PFSK-1 (cell line): ENCODE data around the gene COL4A2.

Experiments
- POLR2AphosphoS5 ChIP-seq: IDR thresholded peaks from 2 replicates; pipeline ENCODE4 v1.6.1; 2012; ENCODE audit warnings: low read depth, mild to moderate bottlenecking, control low read depth, low read length, moderate library complexity
- SIN3A ChIP-seq: IDR thresholded peaks from 2 replicates; pipeline ENCODE4 v1.6.1; 2012; ENCODE audit warnings: mild to moderate bottlenecking, low read length, moderate library complexity, borderline replicate concordance; ENCODE audit not compliant: insufficient read depth
- TAF1 ChIP-seq: IDR thresholded peaks from 2 replicates; pipeline ENCODE4 v1.6.1; 2012; ENCODE audit warnings: low read length, control low read depth, borderline replicate concordance; ENCODE audit not compliant: insufficient read depth
- TF ChIP-seq, protein P1 (sequence below), 2 experiments: IDR thresholded peaks; 2 replicates each; pipeline versions ENCODE4 v1.6.1 to v1.8.0; 2011 to 2012; ENCODE audit warnings: low read depth in 2 of 2, low read length in 2 of 2, control low read depth in 1 of 2, inconsistent platforms in 1 of 2, mild to moderate bottlenecking in 1 of 2, moderate library complexity in 1 of 2; ENCODE audit not compliant: insufficient read depth in 1 of 2

GRCh38 chr13:110523180-110523579, 216.1 kb downstream of the COL4A2 start:
- TF ChIP-seq, protein P1, sequence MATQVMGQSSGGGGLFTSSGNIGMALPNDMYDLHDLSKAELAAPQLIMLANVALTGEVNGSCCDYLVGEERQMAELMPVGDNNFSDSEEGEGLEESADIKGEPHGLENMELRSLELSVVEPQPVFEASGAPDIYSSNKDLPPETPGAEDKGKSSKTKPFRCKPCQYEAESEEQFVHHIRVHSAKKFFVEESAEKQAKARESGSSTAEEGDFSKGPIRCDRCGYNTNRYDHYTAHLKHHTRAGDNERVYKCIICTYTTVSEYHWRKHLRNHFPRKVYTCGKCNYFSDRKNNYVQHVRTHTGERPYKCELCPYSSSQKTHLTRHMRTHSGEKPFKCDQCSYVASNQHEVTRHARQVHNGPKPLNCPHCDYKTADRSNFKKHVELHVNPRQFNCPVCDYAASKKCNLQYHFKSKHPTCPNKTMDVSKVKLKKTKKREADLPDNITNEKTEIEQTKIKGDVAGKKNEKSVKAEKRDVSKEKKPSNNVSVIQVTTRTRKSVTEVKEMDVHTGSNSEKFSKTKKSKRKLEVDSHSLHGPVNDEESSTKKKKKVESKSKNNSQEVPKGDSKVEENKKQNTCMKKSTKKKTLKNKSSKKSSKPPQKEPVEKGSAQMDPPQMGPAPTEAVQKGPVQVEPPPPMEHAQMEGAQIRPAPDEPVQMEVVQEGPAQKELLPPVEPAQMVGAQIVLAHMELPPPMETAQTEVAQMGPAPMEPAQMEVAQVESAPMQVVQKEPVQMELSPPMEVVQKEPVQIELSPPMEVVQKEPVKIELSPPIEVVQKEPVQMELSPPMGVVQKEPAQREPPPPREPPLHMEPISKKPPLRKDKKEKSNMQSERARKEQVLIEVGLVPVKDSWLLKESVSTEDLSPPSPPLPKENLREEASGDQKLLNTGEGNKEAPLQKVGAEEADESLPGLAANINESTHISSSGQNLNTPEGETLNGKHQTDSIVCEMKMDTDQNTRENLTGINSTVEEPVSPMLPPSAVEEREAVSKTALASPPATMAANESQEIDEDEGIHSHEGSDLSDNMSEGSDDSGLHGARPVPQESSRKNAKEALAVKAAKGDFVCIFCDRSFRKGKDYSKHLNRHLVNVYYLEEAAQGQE (IDR thresholded peaks at IDR 0.05; ENCODE audit: insufficient read depth in 1 of 2, low read depth in 2 of 2, low read length in 2 of 2) = no peak
- TF ChIP-seq POLR2AphosphoS5 = no peak
- TF ChIP-seq TAF1 = no peak
- TF ChIP-seq SIN3A = no peak
